Liver (tissue), 9 donors: ENCODE results near the gene ADIPOR1. TPM values are rescaled to one million over a fixed set of nuclear protein-coding genes. Genes with fewer than 3 reads are reported as not detected.

Source experiments
- DNase-seq: peaks from one replicate; pipeline ENCODE4 v3.0.0-alpha.2; 2017; ENCODE audit warnings: low spot score
- H3K27ac ChIP-seq, 2 donors: one replicate each; pipeline ENCODE4 v1.7.0; 2013; ENCODE audit warnings: inconsistent platforms in 2 of 2, low read length in 2 of 2, control low read depth in 1 of 2, low read depth in 1 of 2, mild to moderate bottlenecking in 1 of 2
- H3K27me3 ChIP-seq, 4 donors: one replicate each; pipeline versions ENCODE4 v1.6.1 to v1.7.0; 2013; ENCODE audit warnings: low read length in 3 of 4, inconsistent platforms in 1 of 4, mild to moderate bottlenecking in 1 of 4, moderate library complexity in 1 of 4; ENCODE audit not compliant: control insufficient read depth in 4 of 4, insufficient read depth in 4 of 4
- H3K36me3 ChIP-seq, 4 donors: one replicate each; pipeline versions ENCODE4 v1.6.1 to v1.7.0; 2013; ENCODE audit warnings: low read length in 3 of 4, mild to moderate bottlenecking in 3 of 4, low read depth in 1 of 4, moderate library complexity in 1 of 4; ENCODE audit not compliant: control insufficient read depth in 4 of 4, insufficient read depth in 3 of 4
- H3K4me1 ChIP-seq, 4 donors: one replicate each; pipeline versions ENCODE4 v1.6.1 to v1.7.0; 2013; ENCODE audit warnings: low read length in 3 of 4, mild to moderate bottlenecking in 3 of 4, moderate library complexity in 1 of 4; ENCODE audit not compliant: control insufficient read depth in 4 of 4, insufficient read depth in 4 of 4
- H3K4me3 ChIP-seq, 3 donors: one replicate each; pipeline versions ENCODE4 v1.6.1 to v1.7.0; 2013; ENCODE audit warnings: low read length in 3 of 3, control low read depth in 1 of 3, low read depth in 1 of 3, mild to moderate bottlenecking in 1 of 3
- H3K9ac ChIP-seq, 2 donors: one replicate each; pipeline ENCODE4 v1.7.0; 2013; ENCODE audit warnings: low read length in 2 of 2, mild to moderate bottlenecking in 2 of 2, moderate library complexity in 2 of 2, control low read depth in 1 of 2, low read depth in 1 of 2
- H3K9me3 ChIP-seq, 4 donors: one replicate each; pipeline versions ENCODE4 v1.6.1 to v1.7.0; 2013; ENCODE audit warnings: low read length in 3 of 4; ENCODE audit not compliant: control insufficient read depth in 4 of 4
- EGR1 ChIP-seq, 2 donors: IDR thresholded peaks; 2 replicates each; pipeline ENCODE4 v1.6.1; 2016 to 2018; ENCODE audit warnings: antibody characterized with exemption in 2 of 2, low read depth in 2 of 2
- FOXA1 ChIP-seq: IDR thresholded peaks from 2 replicates; pipeline ENCODE4 v1.6.1; 2016; ENCODE audit warnings: antibody characterized with exemption
- FOXA2 ChIP-seq: IDR thresholded peaks from 2 replicates; pipeline ENCODE4 v1.6.1; 2016; ENCODE audit warnings: antibody characterized with exemption
- GABPA ChIP-seq, 2 donors: IDR thresholded peaks in 1 of 2; conservative IDR thresholded peaks in 1 of 2; 2 replicates each; pipeline ENCODE4 v1.6.1; 2016; ENCODE audit warnings: antibody characterized with exemption in 2 of 2, mild to moderate bottlenecking in 1 of 2, moderate library complexity in 1 of 2
- HNF4A ChIP-seq, 2 donors: conservative IDR thresholded peaks; 2 replicates each; pipeline ENCODE4 v1.6.1; 2016; ENCODE audit warnings: antibody characterized with exemption in 2 of 2, mild to moderate bottlenecking in 2 of 2
- HNF4G ChIP-seq: IDR thresholded peaks from 2 replicates; pipeline ENCODE4 v1.6.1; 2016; ENCODE audit warnings: antibody characterized with exemption
- JUND ChIP-seq, 2 donors: IDR thresholded peaks; 2 replicates each; pipeline ENCODE4 v1.6.1; 2016; ENCODE audit warnings: antibody characterized with exemption in 2 of 2
- NR2F2 ChIP-seq: IDR thresholded peaks from 2 replicates; pipeline ENCODE4 v1.6.1; 2016; ENCODE audit warnings: antibody characterized with exemption
- RAD21 ChIP-seq, 2 donors: IDR thresholded peaks; 2 replicates each; pipeline ENCODE4 v1.6.1; 2016; ENCODE audit warnings: antibody characterized with exemption in 2 of 2, mild to moderate bottlenecking in 2 of 2
- RXRA ChIP-seq, 2 donors: IDR thresholded peaks; 2 replicates each; pipeline ENCODE4 v1.6.1; 2017 to 2018; ENCODE audit warnings: antibody characterized with exemption in 2 of 2, mild to moderate bottlenecking in 1 of 2
- SP1 ChIP-seq: IDR thresholded peaks from 2 replicates; pipeline ENCODE4 v1.6.1; 2018; ENCODE audit warnings: antibody characterized with exemption, mild to moderate bottlenecking
- TAF1 ChIP-seq: conservative IDR thresholded peaks from 2 replicates; pipeline ENCODE4 v1.6.1; 2016; ENCODE audit warnings: antibody characterized with exemption, mild to moderate bottlenecking
- YY1 ChIP-seq: IDR thresholded peaks from 2 replicates; pipeline ENCODE4 v1.6.1; 2016; ENCODE audit warnings: antibody characterized with exemption, mild to moderate bottlenecking
- WGBS: extraction: QIAGEN DNeasy Blood & Tissue Kit; methylation state at CpG from one replicate; pipeline ENCODE4 v1.1.7; 2013; 5-methylcytosine and 5-hydroxymethylcytosine counted together
- polyA plus RNA-seq, 2 donors: library from polyadenylated mRNA; stranded (reverse) in 1 of 2; unstranded in 1 of 2; fragments of 200-250 nt in 1 of 2; fragments of >200 nt in 1 of 2; fragmentation: Nextera tagmentation in 1 of 2; extraction: Ambion mirVana in 1 of 2; gene quantifications; one replicate each; pipeline versions ENCODE4 v1.2.1 to v1.2.3, GENCODE V29; 2013 to 2015
- total RNA-seq, 2 donors: library from RNA; depleted of rRNA; stranded (reverse); fragments of >200 nt; gene quantifications; one replicate each; pipeline ENCODE4 v1.2.3, GENCODE V29; 2014
- TF ChIP-seq, protein P1 (sequence below): IDR thresholded peaks from 2 replicates; pipeline ENCODE4 v1.6.1; 2016; ENCODE audit warnings: antibody characterized with exemption
- TF ChIP-seq, protein P2 (sequence below): IDR thresholded peaks from 2 replicates; pipeline ENCODE4 v1.6.1; 2016; ENCODE audit warnings: antibody characterized with exemption
- TF ChIP-seq, protein P3 (sequence below): fragments of 150-350 bp; IDR thresholded peaks from 2 replicates; pipeline ENCODE4 v1.5.1; 2017; ENCODE audit warnings: improper control_type of control experiment, low read depth, low read length; ENCODE audit not compliant: missing input control
- TF ChIP-seq, protein P4 (sequence below): IDR thresholded peaks from 2 replicates; pipeline ENCODE4 v1.6.1; 2016; ENCODE audit warnings: antibody characterized with exemption
- donor health status: healthy.
- donor health status: healthy.
- donor health status: healthy.
- donor health status: healthy.
- donor health status: healthy.

ADIPOR1 gene
- total and polyA plus RNA-seq, 4 donors = 58.5 to 175 (median 70.4) TPM

DNA sequence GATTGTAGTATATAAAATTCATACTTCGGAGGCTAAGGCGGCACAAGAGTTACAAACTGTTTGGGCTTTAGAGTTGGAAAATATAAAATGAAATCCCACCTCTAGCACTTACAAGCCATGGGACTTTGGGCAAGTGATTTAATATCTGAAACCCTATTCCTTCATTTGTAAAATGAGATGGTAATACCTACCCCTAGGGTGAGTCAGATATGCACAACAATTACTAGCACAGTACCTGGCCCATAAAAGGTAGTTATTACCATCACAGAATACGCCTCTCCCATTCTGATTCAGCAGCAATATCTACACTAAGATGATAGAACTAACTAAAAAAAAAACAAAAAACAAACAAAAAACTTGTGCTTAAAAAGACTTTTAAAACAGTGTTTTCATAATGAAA, 34.6 kb downstream of the ADIPOR1 start:
- WGBS = 94% methylated on average over 3 of the region's 3 CpGs
- Histone ChIP-seq H3K9ac (no peak overlapping the region), H3K27ac (no peak overlapping the region), H3K9me3 (no peaks in the 10 kb centered on the region), H3K27me3 (no peaks in the 10 kb centered on the region), H3K4me1 (peaks cover 0 to 9% (median 7%) of the 10 kb centered on the region in 4 donors), H3K4me3 (no peak overlapping the region), H3K36me3 (peaks cover 0 to 15% (median 7%) of the 10 kb centered on the region in 4 donors)
- no peak for DNase-seq
- TF ChIP-seq, protein P1, sequence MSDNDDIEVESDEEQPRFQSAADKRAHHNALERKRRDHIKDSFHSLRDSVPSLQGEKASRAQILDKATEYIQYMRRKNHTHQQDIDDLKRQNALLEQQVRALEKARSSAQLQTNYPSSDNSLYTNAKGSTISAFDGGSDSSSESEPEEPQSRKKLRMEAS = no peak
- no peak for TF ChIP-seq GABPA (IDR thresholded peaks at IDR 0.05 in 1 of 2, conservative IDR thresholded peaks at IDR 0.05 in 1 of 2)
- no peak for TF ChIP-seq SP1
- TF ChIP-seq HNF4A (conservative IDR thresholded peaks at IDR 0.05) = no peak
- TF ChIP-seq, protein P2, sequence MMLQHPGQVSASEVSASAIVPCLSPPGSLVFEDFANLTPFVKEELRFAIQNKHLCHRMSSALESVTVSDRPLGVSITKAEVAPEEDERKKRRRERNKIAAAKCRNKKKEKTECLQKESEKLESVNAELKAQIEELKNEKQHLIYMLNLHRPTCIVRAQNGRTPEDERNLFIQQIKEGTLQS = no peak
- TF ChIP-seq FOXA1 = no peak
- no peak for TF ChIP-seq TAF1

DNA sequence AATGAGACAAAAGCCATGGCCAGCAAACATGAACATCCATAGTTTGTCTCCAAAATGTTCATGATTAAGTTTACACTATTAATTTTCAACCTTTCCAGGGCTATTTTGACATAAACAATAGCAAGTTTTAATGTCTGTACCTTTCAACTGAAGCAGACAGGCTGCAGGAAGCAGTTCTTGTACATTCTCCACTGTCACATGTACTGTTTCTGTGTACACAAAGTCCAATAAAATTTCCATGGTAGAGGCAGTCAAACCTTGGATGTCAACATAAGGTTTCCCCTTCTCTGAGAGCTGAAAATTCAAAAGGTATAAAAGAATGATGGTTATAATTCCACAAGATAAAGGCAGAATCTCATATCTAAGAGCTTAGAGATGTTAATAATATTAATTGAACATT, 38.5 kb downstream of the ADIPOR1 start:
- H3K4me1 ChIP-seq = no peaks in the 10 kb centered on the region
- H3K4me3 ChIP-seq = no peak overlapping the region
- H3K27me3 ChIP-seq = no peaks in the 10 kb centered on the region
- H3K9ac ChIP-seq = no peak overlapping the region
- H3K9me3 ChIP-seq = no peaks in the 10 kb centered on the region
- H3K36me3 ChIP-seq = peaks cover 9 to 51% (median 35%) of the 10 kb centered on the region in 4 donors
- TF ChIP-seq, protein P3, sequence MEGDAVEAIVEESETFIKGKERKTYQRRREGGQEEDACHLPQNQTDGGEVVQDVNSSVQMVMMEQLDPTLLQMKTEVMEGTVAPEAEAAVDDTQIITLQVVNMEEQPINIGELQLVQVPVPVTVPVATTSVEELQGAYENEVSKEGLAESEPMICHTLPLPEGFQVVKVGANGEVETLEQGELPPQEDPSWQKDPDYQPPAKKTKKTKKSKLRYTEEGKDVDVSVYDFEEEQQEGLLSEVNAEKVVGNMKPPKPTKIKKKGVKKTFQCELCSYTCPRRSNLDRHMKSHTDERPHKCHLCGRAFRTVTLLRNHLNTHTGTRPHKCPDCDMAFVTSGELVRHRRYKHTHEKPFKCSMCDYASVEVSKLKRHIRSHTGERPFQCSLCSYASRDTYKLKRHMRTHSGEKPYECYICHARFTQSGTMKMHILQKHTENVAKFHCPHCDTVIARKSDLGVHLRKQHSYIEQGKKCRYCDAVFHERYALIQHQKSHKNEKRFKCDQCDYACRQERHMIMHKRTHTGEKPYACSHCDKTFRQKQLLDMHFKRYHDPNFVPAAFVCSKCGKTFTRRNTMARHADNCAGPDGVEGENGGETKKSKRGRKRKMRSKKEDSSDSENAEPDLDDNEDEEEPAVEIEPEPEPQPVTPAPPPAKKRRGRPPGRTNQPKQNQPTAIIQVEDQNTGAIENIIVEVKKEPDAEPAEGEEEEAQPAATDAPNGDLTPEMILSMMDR = no peak
- TF ChIP-seq EGR1 (IDR thresholded peaks at IDR 0.05; ENCODE audit: low read depth in 2 of 2) = no peak
- no peak for TF ChIP-seq NR2F2
- TF ChIP-seq HNF4G = no peak
- no peak for TF ChIP-seq FOXA2
- TF ChIP-seq, protein P1 = no peak
- TF ChIP-seq YY1 = no peak
- TF ChIP-seq FOXA1 = no peak
- TF ChIP-seq SP1 = no peak
- TF ChIP-seq RAD21 (IDR thresholded peaks at IDR 0.05) = no peak
- TF ChIP-seq, protein P4, sequence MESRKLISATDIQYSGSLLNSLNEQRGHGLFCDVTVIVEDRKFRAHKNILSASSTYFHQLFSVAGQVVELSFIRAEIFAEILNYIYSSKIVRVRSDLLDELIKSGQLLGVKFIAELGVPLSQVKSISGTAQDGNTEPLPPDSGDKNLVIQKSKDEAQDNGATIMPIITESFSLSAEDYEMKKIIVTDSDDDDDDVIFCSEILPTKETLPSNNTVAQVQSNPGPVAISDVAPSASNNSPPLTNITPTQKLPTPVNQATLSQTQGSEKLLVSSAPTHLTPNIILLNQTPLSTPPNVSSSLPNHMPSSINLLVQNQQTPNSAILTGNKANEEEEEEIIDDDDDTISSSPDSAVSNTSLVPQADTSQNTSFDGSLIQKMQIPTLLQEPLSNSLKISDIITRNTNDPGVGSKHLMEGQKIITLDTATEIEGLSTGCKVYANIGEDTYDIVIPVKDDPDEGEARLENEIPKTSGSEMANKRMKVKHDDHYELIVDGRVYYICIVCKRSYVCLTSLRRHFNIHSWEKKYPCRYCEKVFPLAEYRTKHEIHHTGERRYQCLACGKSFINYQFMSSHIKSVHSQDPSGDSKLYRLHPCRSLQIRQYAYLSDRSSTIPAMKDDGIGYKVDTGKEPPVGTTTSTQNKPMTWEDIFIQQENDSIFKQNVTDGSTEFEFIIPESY = no peak
- no peak for TF ChIP-seq RXRA (IDR thresholded peaks at IDR 0.05)
- TF ChIP-seq GABPA (IDR thresholded peaks at IDR 0.05 in 1 of 2, conservative IDR thresholded peaks at IDR 0.05 in 1 of 2) = no peak
- no peak for TF ChIP-seq TAF1
- no peak for TF ChIP-seq HNF4A (conservative IDR thresholded peaks at IDR 0.05)
- no peak for TF ChIP-seq JUND (IDR thresholded peaks at IDR 0.05)
- H3K27ac ChIP-seq = no peak overlapping the region
- no peak for DNase-seq
